ENCODE results near the gene ADD3. TPM values are rescaled to one million over a fixed set of nuclear protein-coding genes. Genes with fewer than 3 reads are reported as not detected.

Gene ADD3
- total and polyA plus RNA-seq, 4 donors, result 15.4 to 55.9 (median 22.8) TPM

- peaks cover 0 to 9% (median 2%) of the 10 kb centered on the region in 4 donors for H3K4me1 ChIP-seq (ENCODE audit: control insufficient read depth in 4 of 4, insufficient read depth in 4 of 4, low read length in 3 of 4)
Measured at GRCh38 chr10:110052916-110053315, 45.1 kb downstream of the ADD3 start.

GRCh38 chr10:110056822-110057221, 49.0 kb downstream of the ADD3 start:
- H3K9ac ChIP-seq (ENCODE audit: low read depth in 1 of 2, low read length in 2 of 2), result no peak overlapping the region
- H3K27ac ChIP-seq (ENCODE audit: low read depth in 1 of 2, low read length in 2 of 2), result no peak overlapping the region
- no peaks in the 10 kb centered on the region for H3K36me3 ChIP-seq (ENCODE audit: control insufficient read depth in 4 of 4, insufficient read depth in 3 of 4, low read depth in 1 of 4, low read length in 3 of 4)
- no peaks in the 10 kb centered on the region for H3K27me3 ChIP-seq (ENCODE audit: control insufficient read depth in 4 of 4, insufficient read depth in 4 of 4, low read length in 3 of 4)
- H3K9me3 ChIP-seq (ENCODE audit: control insufficient read depth in 4 of 4, low read length in 3 of 4), result no peaks in the 10 kb centered on the region
- no peak overlapping the region for H3K4me3 ChIP-seq (ENCODE audit: low read depth in 1 of 3, low read length in 3 of 3)
- WGBS, result 90% methylated on average over 2 of the region's 2 CpGs
- DNase-seq (ENCODE audit: low spot score), result no peak
- H3K4me1 ChIP-seq (ENCODE audit: control insufficient read depth in 4 of 4, insufficient read depth in 4 of 4, low read length in 3 of 4), result peaks cover 0 to 9% (median 2%) of the 10 kb centered on the region in 4 donors
- TF ChIP-seq HNF4G (IDR thresholded peaks at IDR 0.05) (no peak), JUND (IDR thresholded peaks at IDR 0.05) (no peak), MAX (IDR thresholded peaks at IDR 0.05) (no peak), RXRA (IDR thresholded peaks at IDR 0.05) (no peak), REST (IDR thresholded peaks at IDR 0.05) (no peak), NR2F2 (IDR thresholded peaks at IDR 0.05) (no peak), ATF3 (IDR thresholded peaks at IDR 0.05) (no peak), GABPA (IDR thresholded peaks at IDR 0.05 in 1 of 2, conservative IDR thresholded peaks at IDR 0.05 in 1 of 2) (no peak), TAF1 (conservative IDR thresholded peaks at IDR 0.05) (no peak), HNF4A (conservative IDR thresholded peaks at IDR 0.05) (no peak), SP1 (IDR thresholded peaks at IDR 0.05) (no peak)
- TF ChIP-seq, protein P1, sequence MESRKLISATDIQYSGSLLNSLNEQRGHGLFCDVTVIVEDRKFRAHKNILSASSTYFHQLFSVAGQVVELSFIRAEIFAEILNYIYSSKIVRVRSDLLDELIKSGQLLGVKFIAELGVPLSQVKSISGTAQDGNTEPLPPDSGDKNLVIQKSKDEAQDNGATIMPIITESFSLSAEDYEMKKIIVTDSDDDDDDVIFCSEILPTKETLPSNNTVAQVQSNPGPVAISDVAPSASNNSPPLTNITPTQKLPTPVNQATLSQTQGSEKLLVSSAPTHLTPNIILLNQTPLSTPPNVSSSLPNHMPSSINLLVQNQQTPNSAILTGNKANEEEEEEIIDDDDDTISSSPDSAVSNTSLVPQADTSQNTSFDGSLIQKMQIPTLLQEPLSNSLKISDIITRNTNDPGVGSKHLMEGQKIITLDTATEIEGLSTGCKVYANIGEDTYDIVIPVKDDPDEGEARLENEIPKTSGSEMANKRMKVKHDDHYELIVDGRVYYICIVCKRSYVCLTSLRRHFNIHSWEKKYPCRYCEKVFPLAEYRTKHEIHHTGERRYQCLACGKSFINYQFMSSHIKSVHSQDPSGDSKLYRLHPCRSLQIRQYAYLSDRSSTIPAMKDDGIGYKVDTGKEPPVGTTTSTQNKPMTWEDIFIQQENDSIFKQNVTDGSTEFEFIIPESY (IDR thresholded peaks at IDR 0.05), result no peak

More at GRCh38 chr10:110052916-110053315, 45.1 kb downstream of the ADD3 start:
- Histone ChIP-seq H3K27me3 (ENCODE audit: control insufficient read depth in 4 of 4, insufficient read depth in 4 of 4, low read length in 3 of 4) (no peaks in the 10 kb centered on the region), H3K9ac (ENCODE audit: low read depth in 1 of 2, low read length in 2 of 2) (no peak overlapping the region), H3K27ac (ENCODE audit: low read depth in 1 of 2, low read length in 2 of 2) (no peak overlapping the region), H3K36me3 (ENCODE audit: control insufficient read depth in 4 of 4, insufficient read depth in 3 of 4, low read depth in 1 of 4, low read length in 3 of 4) (no peaks in the 10 kb centered on the region), H3K4me3 (ENCODE audit: low read depth in 1 of 3, low read length in 3 of 3) (no peak overlapping the region), H3K9me3 (ENCODE audit: control insufficient read depth in 4 of 4, low read length in 3 of 4) (no peaks in the 10 kb centered on the region)
- no peak for DNase-seq (ENCODE audit: low spot score)
- TF ChIP-seq, protein P1 (IDR thresholded peaks at IDR 0.05), result no peak
- TF ChIP-seq TAF1 (conservative IDR thresholded peaks at IDR 0.05) (no peak), SP1 (IDR thresholded peaks at IDR 0.05) (no peak), RAD21 (IDR thresholded peaks at IDR 0.05) (no peak), FOXA1 (IDR thresholded peaks at IDR 0.05) (no peak), ATF3 (IDR thresholded peaks at IDR 0.05) (no peak)
